ENCODE data around the gene UPK1A. TPM values are rescaled to one million over a fixed set of nuclear protein-coding genes. Genes with fewer than 3 reads are reported as not detected.

Gene UPK1A
- polyA plus RNA-seq, 1 donor from 2014 or later, result not detected

- no peak overlapping the region for H3K4me2 ChIP-seq (ENCODE audit: low read length)
- no peak overlapping the region for H3K27ac ChIP-seq (ENCODE audit: low read length)
- no peaks in the 10 kb centered on the region for H3K27me3 ChIP-seq (ENCODE audit: insufficient read depth, low read depth, low read length)
- H3K36me3 ChIP-seq (ENCODE audit: insufficient read depth, low read length), result no peaks in the 10 kb centered on the region
- H3K9me3 ChIP-seq (ENCODE audit: low read length), result no peaks in the 10 kb centered on the region
- no peak for TF ChIP-seq REST (IDR thresholded peaks at IDR 0.05; ENCODE audit: borderline replicate concordance)
- no peak for TF ChIP-seq POLR2AphosphoS5 (IDR thresholded peaks at IDR 0.05)
- no peak for TF ChIP-seq RAD21 (conservative IDR thresholded peaks at IDR 0.05)
- no peak for TF ChIP-seq CTCF (IDR thresholded peaks at IDR 0.05; ENCODE audit: poor library complexity, severe bottlenecking)
- no peak for TF ChIP-seq MXI1 (conservative IDR thresholded peaks at IDR 0.05; ENCODE audit: poor library complexity, severe bottlenecking)
- TF ChIP-seq TAF1 (IDR thresholded peaks at IDR 0.05; ENCODE audit: low read depth), result no peak
- no peak overlapping the region for H3K9ac ChIP-seq (ENCODE audit: low read length)
- H3K9me2 ChIP-seq (ENCODE audit: insufficient read depth, low read length), result no peaks in the 10 kb centered on the region
- H3K79me2 ChIP-seq (replicated peaks; ENCODE audit: insufficient read depth, low read length), result no peaks in the 10 kb centered on the region
- H3F3A ChIP-seq (ENCODE audit: insufficient read depth, low read length, poor library complexity, severe bottlenecking), result no peaks in the 10 kb centered on the region
- no peaks in the 10 kb centered on the region for H4K20me1 ChIP-seq (ENCODE audit: insufficient read depth)
- H2AFZ ChIP-seq (ENCODE audit: low read depth, low read length), result no peak overlapping the region
- H3K4me3 ChIP-seq (ENCODE audit: low read length), result no peak overlapping the region
Measured at GRCh38 chr19:35665604-35666003, 713 bp upstream of the UPK1A start.

DNA sequence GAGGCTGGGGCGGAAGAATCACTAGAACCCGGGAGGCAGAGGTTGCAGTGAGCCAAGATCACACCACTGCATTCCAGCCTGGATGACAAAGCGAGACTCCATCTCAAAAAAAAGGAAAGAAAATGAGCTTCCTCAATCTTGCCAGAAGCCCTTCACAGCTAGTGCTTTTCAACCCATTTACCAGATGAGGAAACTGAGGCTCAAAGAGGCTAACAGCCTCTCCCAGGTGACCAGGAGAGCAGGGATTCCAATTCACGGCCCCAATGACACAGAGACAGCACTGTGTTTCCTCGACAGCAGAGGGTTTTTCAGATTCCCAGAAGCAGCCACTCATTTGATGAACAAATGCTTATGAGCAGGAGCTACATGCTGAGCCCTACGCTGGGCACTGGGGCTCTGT lies 3.2 kb downstream of the UPK1A start:
- Histone ChIP-seq H3F3A (ENCODE audit: insufficient read depth, low read length, poor library complexity, severe bottlenecking) (no peaks in the 10 kb centered on the region), H2AFZ (ENCODE audit: low read depth, low read length) (no peak overlapping the region), H3K79me2 (replicated peaks; ENCODE audit: insufficient read depth, low read length) (no peaks in the 10 kb centered on the region), H3K27me3 (ENCODE audit: insufficient read depth, low read depth, low read length) (peaks cover 16% of the 10 kb centered on the region), H3K9me2 (ENCODE audit: insufficient read depth, low read length) (no peaks in the 10 kb centered on the region), H4K20me1 (ENCODE audit: insufficient read depth) (no peaks in the 10 kb centered on the region), H3K4me3 (ENCODE audit: low read length) (no peak overlapping the region), H3K4me2 (ENCODE audit: low read length) (no peak overlapping the region), H3K36me3 (ENCODE audit: insufficient read depth, low read length) (no peaks in the 10 kb centered on the region), H3K9ac (ENCODE audit: low read length) (no peak overlapping the region), H3K27ac (ENCODE audit: low read length) (no peak overlapping the region), H3K9me3 (ENCODE audit: low read length) (no peaks in the 10 kb centered on the region)
- TF ChIP-seq CTCF (IDR thresholded peaks at IDR 0.05; ENCODE audit: poor library complexity, severe bottlenecking) (no peak), TAF1 (IDR thresholded peaks at IDR 0.05; ENCODE audit: low read depth) (no peak), SMC3 (conservative IDR thresholded peaks at IDR 0.05; ENCODE audit: poor library complexity) (no peak), MXI1 (conservative IDR thresholded peaks at IDR 0.05; ENCODE audit: poor library complexity, severe bottlenecking) (no peak), EZH2 (IDR thresholded peaks at IDR 0.05; ENCODE audit: borderline replicate concordance, insufficient read depth, low read length, poor library complexity, severe bottlenecking) (no peak), EP300 (conservative IDR thresholded peaks at IDR 0.05; ENCODE audit: poor library complexity, severe bottlenecking) (no peak), RAD21 (conservative IDR thresholded peaks at IDR 0.05) (no peak), POLR2AphosphoS5 (IDR thresholded peaks at IDR 0.05) (no peak), REST (IDR thresholded peaks at IDR 0.05; ENCODE audit: borderline replicate concordance) (no peak)

Measured in neural cell (in vitro differentiated cells).